Transverse colon (tissue), 4 donors: Measurements from ENCODE around the gene PRR29. TPM values are rescaled to one million over a fixed set of nuclear protein-coding genes. Genes with fewer than 3 reads are reported as not detected.

ENCODE experiments used
- DNase-seq: peaks from one replicate; pipeline ENCODE4 v3.0.0-alpha.2; 2019
- H3K27ac ChIP-seq, 4 donors: fragments of 200-600 bp; sonication (generic); 2 replicates each; pipeline ENCODE4 v1.5.1; 2016 to 2018; ENCODE audit warnings: inconsistent platforms in 4 of 4
- H3K27me3 ChIP-seq: fragments of 200-600 bp; sonication (generic); 2 replicates; pipeline ENCODE4 v1.5.1; 2017; ENCODE audit warnings: inconsistent platforms
- H3K36me3 ChIP-seq, 4 donors: fragments of 200-600 bp; sonication (generic); 2 replicates each; pipeline ENCODE4 v1.5.1; 2017 to 2019; ENCODE audit warnings: inconsistent platforms in 4 of 4
- H3K4me1 ChIP-seq, 4 donors: fragments of 200-600 bp; sonication (generic); 2 replicates each; pipeline ENCODE4 v1.5.1; 2017 to 2020; ENCODE audit warnings: inconsistent platforms in 4 of 4
- H3K4me3 ChIP-seq, 4 donors: fragments of 200-600 bp; sonication (generic); 1 replicate in 1 of 4; 2 replicates in 3 of 4; pipeline versions ENCODE4 v1.5.1 to v1.6.1; 2017 to 2019; ENCODE audit warnings: inconsistent platforms in 4 of 4
- H3K9me3 ChIP-seq, 2 donors: fragments of 200-600 bp; sonication (generic); 2 replicates each; pipeline ENCODE4 v1.5.1; 2017 to 2019; ENCODE audit warnings: inconsistent platforms in 2 of 2
- CTCF ChIP-seq, 5 experiments: fragments of 200-600 bp in 3 of 5; fragments of 450-650 bp in 2 of 5; sonication (generic) in 3 of 5; IDR thresholded peaks; 1 replicate in 2 of 5; 2 replicates in 3 of 5; pipeline ENCODE4 v1.5.1; 2016 to 2017; ENCODE audit warnings: antibody characterized with exemption in 5 of 5, inconsistent platforms in 3 of 5, mild to moderate bottlenecking in 2 of 5, moderate library complexity in 1 of 5
- EP300 ChIP-seq: sonication (generic); formaldehyde crosslinking; IDR thresholded peaks from one replicate; pipeline ENCODE4 v1.6.1; 2017; ENCODE audit warnings: antibody characterized with exemption, low read depth
- POLR2A ChIP-seq: fragments of 450-650 bp; IDR thresholded peaks from one replicate; pipeline ENCODE4 v1.6.1; 2016; ENCODE audit warnings: antibody characterized with exemption, mild to moderate bottlenecking, moderate library complexity
- POLR2AphosphoS5 ChIP-seq, 3 donors: sonication (generic); formaldehyde crosslinking; IDR thresholded peaks; one replicate each; pipeline ENCODE4 v1.6.1; 2016; ENCODE audit warnings: antibody characterized with exemption in 3 of 3
- WGBS, 2 donors: methylation state at CpG; one replicate each; pipeline ENCODE4 v1.1.5; 2018; ENCODE audit warnings: low coverage in 1 of 2; 5-methylcytosine and 5-hydroxymethylcytosine counted together
- in situ Hi-C, 4 donors: fragments of 200-750 bp; cut with MboI; loops; one replicate each; pipeline versions ENCODE4 v1.15.0 to v1.15.1; 2017; ENCODE audit warnings: low sequenced_read_pairs in 3 of 4, low pct_ligation_motif_present in 1 of 4, low pct_unique_long_range_greater_than_20kb in 1 of 4
- intact Hi-C: fragments of 100-400 bp; cut with DNase I; formaldehyde crosslinking; loops from one replicate; pipeline ENCODE4 v1.15.1; 2023; ENCODE audit warnings: low total_unique reads
- total RNA-seq, 4 donors: library from RNA; depleted of rRNA; stranded (reverse); fragments of >200 nt; gene quantifications; one replicate each; pipeline ENCODE4 v1.1.0, GENCODE V29; 2016

The PRR29 gene
- total RNA-seq, 4 donors from 2014 or later: not detected

GRCh38 chr17:63989622-63990345, 8.4 kb upstream of the PRR29 start:
- no peak for DNase-seq
- H3K27me3 ChIP-seq: peaks cover 23% of the 10 kb centered on the region
- intact Hi-C loops (no loop called here), in situ Hi-C loops (no loop called here)
- H3K9me3 ChIP-seq: no peaks in the 10 kb centered on the region
- no peak overlapping the region for H3K4me3 ChIP-seq
- 79 to 80% methylated on average over 2 to 21 of the region's 21 CpGs for WGBS, 2 donors
- peaks cover 1 to 20% (median 6%) of the 10 kb centered on the region in 4 donors for H3K4me1 ChIP-seq
- TF ChIP-seq EP300: no peak
- TF ChIP-seq POLR2AphosphoS5 (IDR thresholded peaks at IDR 0.05): no peak
- no peak for TF ChIP-seq POLR2A
- no peak for TF ChIP-seq CTCF (IDR thresholded peaks at IDR 0.05)
- H3K27ac ChIP-seq: no peak overlapping the region
- H3K36me3 ChIP-seq: no peaks in the 10 kb centered on the region

GRCh38 chr17:63991611-63992010, 6.5 kb upstream of the PRR29 start:
- H3K9me3 ChIP-seq: no peaks in the 10 kb centered on the region
- H3K27me3 ChIP-seq: peaks cover 26% of the 10 kb centered on the region
- intact Hi-C loops (no loop called here), in situ Hi-C loops (no loop called here)
- no peak overlapping the region for H3K27ac ChIP-seq
- H3K36me3 ChIP-seq: no peaks in the 10 kb centered on the region
- DNase-seq: no peak
- no peak overlapping the region for H3K4me3 ChIP-seq
- H3K4me1 ChIP-seq: peaks cover 0 to 13% (median 4%) of the 10 kb centered on the region in 4 donors
- TF ChIP-seq POLR2A (no peak), EP300 (no peak), CTCF (IDR thresholded peaks at IDR 0.05) (no peak), POLR2AphosphoS5 (IDR thresholded peaks at IDR 0.05) (no peak)
- WGBS, 2 donors: 82% methylated on average over 11 of the region's 11 CpGs; no CpG with 5 or more reads in 1 of the 2 donors

GRCh38 chr17:63993368-63993985, 4.7 kb upstream of the PRR29 start:
- intact Hi-C loops (no loop called here), in situ Hi-C loops (no loop called here)
- H3K4me1 ChIP-seq: peaks cover 5 to 19% (median 11%) of the 10 kb centered on the region in 4 donors
- no peak overlapping the region for H3K4me3 ChIP-seq
- no peak for DNase-seq
- H3K27me3 ChIP-seq: peaks cover 44% of the 10 kb centered on the region
- H3K27ac ChIP-seq: no peak overlapping the region
- 58% methylated on average over 3 of the region's 3 CpGs; no CpG with 5 or more reads in 1 of the 2 donors for WGBS, 2 donors
- TF ChIP-seq POLR2AphosphoS5 (IDR thresholded peaks at IDR 0.05): no peak
- TF ChIP-seq CTCF (IDR thresholded peaks at IDR 0.05): no peak
- no peaks in the 10 kb centered on the region for H3K36me3 ChIP-seq
- H3K9me3 ChIP-seq: no peaks in the 10 kb centered on the region

GRCh38 chr17:63995626-63996025, 2.5 kb upstream of the PRR29 start:
- in situ Hi-C loops (no loop called here), intact Hi-C loops (no loop called here)
- 80 to 84% methylated on average over 1 to 5 of the region's 5 CpGs for WGBS, 2 donors
- Histone ChIP-seq H3K36me3 (no peaks in the 10 kb centered on the region), H3K27ac (no peak overlapping the region), H3K27me3 (peaks cover 52% of the 10 kb centered on the region), H3K4me3 (no peak overlapping the region), H3K4me1 (peaks cover 2 to 20% (median 15%) of the 10 kb centered on the region in 4 donors), H3K9me3 (no peaks in the 10 kb centered on the region)
- no peak for DNase-seq
- TF ChIP-seq POLR2AphosphoS5 (IDR thresholded peaks at IDR 0.05) (no peak), POLR2A (no peak), CTCF (IDR thresholded peaks at IDR 0.05) (no peak), EP300 (no peak)
